ENCODE data around the gene PCSK6.

Gene PCSK6

GRCh38 chr15:101483462-101483861 lies 6.0 kb downstream of the PCSK6 start:
- ATAC-seq: no peak
- TF ChIP-seq OSR1 (CRISPR knock-in tag; IDR thresholded peaks at IDR 0.05): no peak
- no peak for TF ChIP-seq PPARA (CRISPR knock-in tag; IDR thresholded peaks at IDR 0.05; ENCODE audit: borderline replicate concordance)
- TF ChIP-seq SNAI2 (CRISPR knock-in tag; IDR thresholded peaks at IDR 0.05): no peak
- no peak for TF ChIP-seq ZFP3 (CRISPR knock-in tag; IDR thresholded peaks at IDR 0.05)
- TF ChIP-seq PATZ1 (CRISPR knock-in tag; IDR thresholded peaks at IDR 0.05; ENCODE audit: borderline replicate concordance): no peak
- TF ChIP-seq ZNF8 (CRISPR knock-in tag; IDR thresholded peaks at IDR 0.05): no peak
- no peak for TF ChIP-seq CSRNP3 (CRISPR knock-in tag; IDR thresholded peaks at IDR 0.05)
- TF ChIP-seq ARNTL (CRISPR knock-in tag; IDR thresholded peaks at IDR 0.05; ENCODE audit: borderline replicate concordance, low read depth): no peak
- no peak for TF ChIP-seq ZNF70 (CRISPR knock-in tag; IDR thresholded peaks at IDR 0.05)
- TF ChIP-seq CSDC2 (CRISPR knock-in tag; IDR thresholded peaks at IDR 0.05): no peak
- no peak for TF ChIP-seq TOX (CRISPR knock-in tag; IDR thresholded peaks at IDR 0.05; ENCODE audit: borderline replicate concordance)
- no peak for TF ChIP-seq ISL1 (CRISPR knock-in tag; IDR thresholded peaks at IDR 0.05)
- no peak for TF ChIP-seq ESRRG (CRISPR knock-in tag; IDR thresholded peaks at IDR 0.05)
- no peak for TF ChIP-seq BACH2 (CRISPR knock-in tag; IDR thresholded peaks at IDR 0.05; ENCODE audit: borderline replicate concordance)
- no peak for TF ChIP-seq RARB (CRISPR knock-in tag; IDR thresholded peaks at IDR 0.05)
- no peak for TF ChIP-seq GLIS3 (CRISPR knock-in tag; IDR thresholded peaks at IDR 0.05)
- no peak for TF ChIP-seq ZC3H10 (CRISPR knock-in tag; IDR thresholded peaks at IDR 0.05)
- TF ChIP-seq CREB5 (CRISPR knock-in tag; IDR thresholded peaks at IDR 0.05; ENCODE audit: low read depth): no peak

- no peak for ATAC-seq
- TF ChIP-seq ZFP3 (CRISPR knock-in tag; IDR thresholded peaks at IDR 0.05) (no peak), ISL1 (CRISPR knock-in tag; IDR thresholded peaks at IDR 0.05) (no peak), ESRRG (CRISPR knock-in tag; IDR thresholded peaks at IDR 0.05) (no peak), ZFP30 (CRISPR knock-in tag; IDR thresholded peaks at IDR 0.05) (no peak), CREB5 (CRISPR knock-in tag; IDR thresholded peaks at IDR 0.05; ENCODE audit: low read depth) (no peak), OSR1 (CRISPR knock-in tag; IDR thresholded peaks at IDR 0.05) (no peak), TSHZ2 (CRISPR knock-in tag; IDR thresholded peaks at IDR 0.05) (no peak), ZNF8 (CRISPR knock-in tag; IDR thresholded peaks at IDR 0.05) (no peak), POU6F1 (CRISPR knock-in tag; IDR thresholded peaks at IDR 0.05; ENCODE audit: borderline replicate concordance, low read depth) (no peak), ZC3H10 (CRISPR knock-in tag; IDR thresholded peaks at IDR 0.05) (no peak), SNAI2 (CRISPR knock-in tag; IDR thresholded peaks at IDR 0.05) (no peak), TCF4 (CRISPR knock-in tag; IDR thresholded peaks at IDR 0.05; ENCODE audit: borderline replicate concordance) (no peak), PATZ1 (CRISPR knock-in tag; IDR thresholded peaks at IDR 0.05; ENCODE audit: borderline replicate concordance) (no peak)
Measured at GRCh38 chr15:101482526-101483371, 6.8 kb downstream of the PCSK6 start.

Data from SK-N-SH treated with all-trans-retinoic acid at 6 μM for 48 hours (cell line).